Medulla oblongata (tissue), 1 donor: ENCODE data around the gene NDUFAF8.

Experiments
- DNase-seq: peaks from one replicate; pipeline ENCODE4 v3.0.0-alpha.2; 2015; ENCODE audit errors: extremely low spot score

Gene NDUFAF8

GRCh38 chr17:81238815-81239713, at the start of gene NDUFAF8, which contains the start of gene TEPSIN:
Gene NDUFAF8 (plus strand): TSS chr17:81239318. CDS start chr17:81239364, 46 bp downstream.
Gene TEPSIN (minus strand): TSS chr17:81239055. CDS start chr17:81239033, 22 bp downstream.
- DNase-seq: peak; percentile 100

GRCh38 chr17:81189670-81190530, 49.2 kb upstream of the NDUFAF8 start:
- DNase-seq: peak; percentile 14

GRCh38 chr17:81190591-81190990, 48.5 kb upstream of the NDUFAF8 start:
- DNase-seq: no peak

- no peak for DNase-seq
These were observed 48.0 kb upstream of the NDUFAF8 start for GRCh38 chr17:81191116-81191515.

GRCh38 chr17:81191646-81192045, 47.5 kb upstream of the NDUFAF8 start:
- DNase-seq: no peak

GRCh38 chr17:81192386-81193050, 46.6 kb upstream of the NDUFAF8 start:
- DNase-seq: no peak

- no peak for DNase-seq
These were observed 46.1 kb upstream of the NDUFAF8 start for GRCh38 chr17:81193051-81193410.

GRCh38 chr17:81193470-81194224, 45.5 kb upstream of the NDUFAF8 start:
- no peak for DNase-seq

- DNase-seq: no peak
These were observed 44.8 kb upstream of the NDUFAF8 start for GRCh38 chr17:81194225-81194760.

- no peak for DNase-seq
These were observed 43.9 kb upstream of the NDUFAF8 start for GRCh38 chr17:81194941-81195901.

- no peak for DNase-seq
These were observed 43.1 kb upstream of the NDUFAF8 start for GRCh38 chr17:81195941-81196495.

- no peak for DNase-seq
These were observed 42.4 kb upstream of the NDUFAF8 start for GRCh38 chr17:81196505-81197408.

- DNase-seq: no peak
These were observed 41.7 kb upstream of the NDUFAF8 start for GRCh38 chr17:81197409-81197795.

- DNase-seq: no peak
These were observed 41.2 kb upstream of the NDUFAF8 start for GRCh38 chr17:81197831-81198490.

GRCh38 chr17:81198826-81199481, 40.2 kb upstream of the NDUFAF8 start:
- no peak for DNase-seq

GRCh38 chr17:81199482-81199830, 39.7 kb upstream of the NDUFAF8 start:
- DNase-seq: no peak

- no peak for DNase-seq
These were observed 38.9 kb upstream of the NDUFAF8 start for GRCh38 chr17:81200201-81200600.
